Frontal cortex (tissue), 4 donors: ENCODE measurements around the gene BRMS1L. TPM values are rescaled to one million over a fixed set of nuclear protein-coding genes. Genes with fewer than 3 reads are reported as not detected.
A peak's percentile ranks its signal among the peaks of the same experiment; 100 is the strongest.

Experiments
- DNase-seq, 2 donors: peaks; one replicate each; pipeline ENCODE4 v3.0.0; 2012; ENCODE audit warnings: low spot score in 2 of 2
- FAIRE-seq: peaks from 2 replicates; lab custom pipeline; 2012; peaks lifted over from hg19 to GRCh38; lab: Jason Lieb, UNC
- total RNA-seq: library from RNA; depleted of rRNA; stranded (reverse); fragments of >200 nt; gene quantifications from one replicate; pipeline ENCODE4 v1.2.3, GENCODE V29; 2014
- donor health status: control.
- donor health status: control.
- donor health status: control.

Gene BRMS1L
- total RNA-seq, 1 donor from 2014 or later: 17.9 TPM

DNA sequence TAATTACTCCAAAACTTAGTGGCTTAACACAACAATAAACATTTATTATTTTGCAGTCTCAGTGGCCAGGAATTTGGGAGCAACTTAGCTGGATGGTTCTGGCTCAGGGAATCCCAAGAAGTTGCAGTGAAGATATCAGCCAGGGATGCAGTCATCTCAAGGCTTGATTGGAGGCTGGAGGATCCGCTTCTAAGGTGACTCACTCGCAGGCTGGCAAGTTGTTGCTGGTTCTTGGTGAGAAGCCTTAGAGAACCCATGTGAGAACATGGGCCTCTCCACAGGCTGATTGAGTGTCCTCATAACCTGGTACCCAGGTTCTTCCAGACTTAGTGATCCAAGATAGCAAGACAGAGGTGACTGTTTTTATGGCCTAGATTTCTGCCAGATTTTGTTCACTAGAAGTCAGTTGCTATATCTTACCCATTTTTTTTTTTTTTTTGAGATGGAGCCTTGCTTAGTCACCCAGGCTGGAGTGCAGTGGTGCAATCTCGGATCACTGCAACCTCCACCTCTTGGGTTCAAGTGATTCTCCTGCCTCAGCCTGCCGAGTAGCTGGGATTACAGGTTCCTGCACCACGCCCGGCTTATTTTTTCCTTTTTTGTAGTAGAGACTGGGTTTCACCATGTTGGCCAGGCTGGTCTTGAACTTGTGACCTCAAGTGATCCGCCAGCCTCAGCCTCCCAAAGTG is 32.5 kb downstream of the BRMS1L start:
- FAIRE-seq (no peak), DNase-seq (no peak)

DNA sequence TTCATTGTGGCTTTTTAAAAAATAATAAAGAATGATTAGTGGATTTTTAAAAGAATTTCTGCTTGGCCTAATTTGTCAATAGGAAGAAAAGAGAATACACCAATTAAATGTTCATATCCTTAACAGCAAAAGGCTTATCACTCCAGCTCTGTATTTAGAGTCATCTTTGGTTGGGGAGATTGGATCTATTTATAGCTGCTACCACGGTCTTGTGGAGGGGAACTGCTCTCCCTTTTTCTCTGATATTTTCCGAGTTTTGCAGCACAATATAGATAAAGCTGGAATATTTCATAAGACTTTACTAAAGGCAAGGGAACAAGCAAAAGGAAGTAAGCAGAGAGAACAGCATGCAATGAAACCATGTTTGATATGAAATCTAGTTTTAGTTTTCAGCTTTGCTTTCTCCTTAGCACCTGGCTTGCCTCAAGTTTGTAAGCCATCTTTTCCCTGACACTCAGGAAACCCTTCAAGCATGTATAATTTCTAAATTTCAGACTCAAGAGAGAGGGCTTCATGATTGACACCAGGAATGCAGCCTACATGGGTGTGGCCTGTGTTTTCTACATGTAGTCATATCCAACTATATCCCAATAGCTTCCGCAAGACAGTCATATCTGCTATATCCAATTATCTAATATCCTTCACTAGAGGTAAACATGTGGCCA is 35.2 kb downstream of the BRMS1L start:
- no peak for FAIRE-seq
- no peak for DNase-seq

DNA sequence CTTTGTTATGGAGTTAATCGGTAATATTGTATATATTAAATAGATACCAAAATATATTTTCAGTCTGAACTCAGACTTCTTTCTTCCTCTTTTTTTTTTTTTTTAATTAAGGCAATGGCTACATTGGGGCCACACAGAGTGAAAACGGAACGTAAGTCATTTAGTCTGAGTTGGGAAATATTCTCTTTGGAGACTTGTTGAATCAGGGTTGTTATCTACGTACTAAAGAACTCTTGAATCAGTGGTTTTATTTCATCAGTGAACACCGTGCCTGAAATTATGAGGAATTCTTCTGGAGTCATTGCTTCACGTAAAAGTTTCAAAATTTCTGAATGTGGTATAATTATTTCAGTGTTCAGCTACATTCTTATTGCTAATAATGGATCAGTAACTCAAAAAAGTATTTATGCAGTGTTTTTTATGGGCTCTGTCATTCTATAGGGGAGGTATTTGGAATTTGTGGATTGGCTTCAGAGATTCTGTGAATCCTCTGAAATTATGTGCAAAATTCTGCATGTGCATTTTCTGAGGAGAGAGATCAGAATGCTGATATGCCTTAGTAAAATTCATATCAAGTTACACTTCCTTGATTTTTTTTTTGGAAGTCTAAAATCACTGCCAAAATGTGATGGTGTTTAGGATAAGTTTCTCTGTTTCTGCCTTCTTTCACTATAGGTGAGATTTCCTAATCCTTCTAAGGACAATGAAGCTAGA is 39.6 kb downstream of the BRMS1L start:
- DNase-seq (no peak), FAIRE-seq (no peak)

DNA sequence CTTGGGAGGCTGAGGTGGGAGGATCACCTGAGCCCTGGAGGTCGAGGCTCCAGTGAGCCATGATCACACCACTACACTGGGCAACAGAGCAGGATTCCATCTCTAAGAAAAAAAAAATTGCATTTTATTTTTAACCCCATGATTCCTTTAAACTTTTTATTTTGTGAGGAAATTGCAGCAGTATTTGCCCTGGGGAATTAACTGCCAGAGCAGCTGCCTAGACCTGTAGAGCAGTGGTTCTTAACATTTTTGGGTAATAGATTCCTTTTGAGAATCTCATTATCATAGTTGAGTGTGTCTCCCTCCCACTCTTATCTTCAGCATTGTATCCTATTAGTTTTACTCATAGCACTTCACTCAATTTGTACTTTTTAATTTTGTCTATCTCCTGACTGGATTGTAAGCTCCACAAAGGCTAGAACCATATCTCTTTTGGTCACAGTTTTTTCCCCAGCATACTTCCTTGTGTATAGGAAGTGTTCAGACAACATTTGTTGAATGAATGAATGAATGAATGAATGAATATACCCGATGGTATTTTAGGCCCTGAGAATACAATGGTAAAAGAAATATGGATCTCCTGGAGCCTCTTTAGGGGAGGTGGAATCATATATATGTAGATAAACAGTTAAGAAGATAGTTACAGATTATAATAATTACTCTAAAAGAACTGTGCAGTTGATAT is 40.6 kb downstream of the BRMS1L start:
- FAIRE-seq: no peak

DNA sequence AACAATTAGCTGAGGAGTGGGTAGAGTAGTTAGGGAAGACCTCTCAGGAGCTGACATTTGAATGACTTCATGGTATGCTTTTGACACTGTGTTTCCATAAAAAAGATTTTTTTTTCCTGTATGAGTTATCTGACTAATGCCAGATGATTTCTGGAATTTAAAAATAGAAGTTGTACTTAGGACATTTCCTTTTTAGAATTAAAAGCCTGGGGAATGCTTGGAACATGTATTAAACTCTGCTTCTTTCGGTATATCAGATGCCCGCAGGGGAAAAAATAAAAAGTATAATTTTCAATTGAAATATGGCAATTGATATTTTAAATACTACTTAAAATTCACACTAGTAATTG is 41.1 kb downstream of the BRMS1L start:
- DNase-seq (no peak), FAIRE-seq (no peak)

More for the DNA sequence above, 40.6 kb downstream of the BRMS1L start:
- no peak for DNase-seq

DNA sequence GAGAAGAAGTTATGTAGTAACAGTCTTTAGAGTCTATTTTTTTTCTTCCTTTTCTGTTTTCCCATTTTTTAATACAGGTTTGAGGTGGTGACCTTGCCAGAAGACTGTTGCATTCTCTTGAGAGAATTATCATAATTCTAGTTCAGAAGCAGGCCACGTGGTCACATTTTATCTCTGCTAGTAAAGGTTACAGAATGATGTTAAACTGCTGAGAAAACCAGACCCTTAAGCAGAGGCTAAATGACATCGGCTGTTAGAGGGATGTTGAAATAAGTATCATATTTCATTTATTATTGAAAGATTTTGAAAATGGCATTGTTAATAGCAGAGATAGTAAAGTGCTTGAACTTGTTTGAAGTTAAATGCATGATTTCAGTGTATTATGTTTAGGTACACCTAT is 49.2 kb downstream of the BRMS1L start:
- no peak for FAIRE-seq
- DNase-seq: no peak

DNA sequence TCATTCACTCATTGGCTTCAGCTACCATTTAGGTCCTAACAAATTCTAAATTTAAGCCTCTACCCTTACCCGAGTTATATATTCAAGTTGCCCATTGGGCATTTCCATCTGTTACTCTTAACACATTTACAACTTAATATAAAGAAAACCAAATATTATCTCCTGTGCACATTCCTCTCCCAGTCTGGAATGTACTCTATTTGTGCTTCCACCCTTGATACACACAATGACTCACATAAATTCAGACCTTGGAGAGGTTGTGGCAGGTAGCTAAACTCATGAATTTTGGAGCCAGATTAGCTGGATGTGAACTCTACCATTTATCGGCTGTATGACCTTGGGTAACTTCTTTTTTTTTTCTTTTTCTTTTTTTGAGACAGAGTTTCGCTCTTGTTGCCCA is 51.1 kb downstream of the BRMS1L start:
- no peak for FAIRE-seq
- DNase-seq: no peak

DNA sequence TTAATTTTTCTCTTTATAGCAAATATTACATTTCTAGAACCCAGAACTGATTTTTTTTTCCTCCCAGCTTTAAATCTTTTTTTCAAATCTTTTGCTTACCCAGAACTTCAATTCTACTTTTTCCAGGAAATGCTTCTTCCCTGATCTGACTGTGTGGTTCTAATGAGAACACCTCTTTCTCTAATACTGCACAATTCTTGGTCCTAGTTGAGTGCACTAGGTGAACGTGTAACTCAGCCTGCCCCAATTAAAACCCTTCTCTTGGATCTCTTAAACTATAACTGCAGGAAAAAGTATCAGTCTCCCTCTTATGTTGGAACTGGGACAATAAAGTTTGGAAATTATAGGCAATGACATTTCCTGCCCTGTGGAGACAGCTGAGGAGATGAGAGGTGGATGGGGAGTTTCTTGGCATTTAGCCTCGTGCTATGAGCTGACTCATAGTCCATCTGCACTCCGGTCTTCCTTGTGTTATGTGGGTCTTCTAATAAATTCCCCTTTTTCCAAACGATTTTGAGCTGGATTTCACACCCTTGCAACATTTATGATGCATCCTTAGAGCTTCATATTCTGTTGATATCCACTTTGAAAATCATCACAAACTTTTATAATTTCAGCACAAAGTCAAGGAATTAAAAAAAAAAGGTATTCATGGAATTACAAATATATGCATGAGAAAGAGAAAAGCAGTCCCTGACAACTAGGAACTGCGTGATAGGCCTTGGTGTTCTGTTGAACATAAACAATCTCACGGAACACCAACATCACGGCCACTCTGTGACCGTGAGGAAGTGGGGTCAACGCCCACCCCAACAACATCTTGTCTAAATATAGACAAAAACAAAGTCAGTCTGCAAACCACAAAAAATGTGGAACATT is 52.4 kb downstream of the BRMS1L start:
- FAIRE-seq (no peak), DNase-seq (no peak)

DNA sequence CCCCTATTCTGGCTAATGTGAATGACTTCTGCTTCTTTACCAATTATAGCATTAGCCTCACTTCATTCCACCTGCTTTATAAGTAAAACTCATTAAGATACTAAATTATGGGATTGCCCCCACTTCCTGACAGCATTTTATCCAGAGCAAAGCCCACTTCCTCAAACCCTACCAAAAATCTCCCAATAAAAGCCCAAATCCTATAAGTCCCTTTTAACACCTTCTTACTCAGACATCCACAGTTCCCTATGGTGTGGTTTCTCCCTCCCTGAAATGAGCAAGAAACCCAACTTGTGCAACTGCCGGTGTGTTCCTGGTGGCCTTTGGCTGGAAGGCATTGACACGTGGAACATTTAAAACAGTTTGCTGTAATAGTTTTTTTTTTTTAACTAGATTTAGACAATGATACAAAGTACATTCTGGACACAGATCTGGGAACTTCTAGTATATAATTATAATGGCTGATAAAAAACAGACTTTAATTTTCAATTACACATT is 53.1 kb downstream of the BRMS1L start:
- no peak for FAIRE-seq
- no peak for DNase-seq

DNA sequence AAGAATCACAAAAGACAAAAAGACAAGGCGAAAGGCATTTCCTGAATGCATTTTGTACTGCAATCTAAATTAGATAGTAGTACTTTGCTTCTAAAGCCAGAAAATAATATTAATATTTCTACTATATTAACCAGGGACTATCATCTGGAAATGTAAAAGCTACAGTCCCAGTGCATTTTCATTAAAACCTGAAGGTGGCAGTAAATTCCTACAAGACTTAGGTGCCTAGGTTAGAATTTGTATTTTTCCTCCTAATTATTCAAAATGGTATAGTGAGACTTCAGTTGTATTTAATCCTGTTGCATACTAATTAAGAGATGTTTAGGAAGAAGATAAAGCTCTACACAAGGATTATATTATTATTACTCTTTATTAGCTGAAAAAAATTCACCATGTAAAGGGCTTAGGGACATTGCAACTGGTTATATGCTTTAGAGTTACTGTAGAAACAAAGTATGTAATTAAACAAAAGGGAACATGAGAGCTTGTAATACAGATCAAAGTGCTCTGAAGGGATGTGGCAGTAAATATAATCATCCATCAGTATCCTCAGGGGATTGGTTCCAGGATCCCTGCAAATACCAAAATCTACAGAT is 53.6 kb downstream of the BRMS1L start:
- DNase-seq (peak in 1 of 2 donors; percentile 20), FAIRE-seq (no peak)

DNA sequence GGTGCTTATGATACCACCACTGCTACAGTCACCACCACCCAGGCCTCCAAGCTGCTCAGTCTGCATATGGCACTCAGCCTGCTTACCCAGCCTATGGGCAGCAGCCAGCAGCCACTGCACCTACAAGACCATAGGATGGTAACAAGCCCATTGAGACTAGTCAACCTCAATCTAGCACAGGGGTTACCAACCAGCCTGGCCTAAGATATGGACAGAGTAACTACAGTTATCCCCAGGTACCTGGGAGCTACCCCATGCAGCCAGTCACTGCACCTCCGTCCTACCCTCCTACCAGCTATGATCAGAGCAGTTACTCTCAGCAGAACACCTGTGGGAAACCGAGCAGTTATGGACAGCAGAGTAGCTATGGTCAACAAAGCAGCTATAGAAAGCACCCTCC is 55.1 kb downstream of the BRMS1L start:
- DNase-seq (no peak), FAIRE-seq (no peak)

DNA sequence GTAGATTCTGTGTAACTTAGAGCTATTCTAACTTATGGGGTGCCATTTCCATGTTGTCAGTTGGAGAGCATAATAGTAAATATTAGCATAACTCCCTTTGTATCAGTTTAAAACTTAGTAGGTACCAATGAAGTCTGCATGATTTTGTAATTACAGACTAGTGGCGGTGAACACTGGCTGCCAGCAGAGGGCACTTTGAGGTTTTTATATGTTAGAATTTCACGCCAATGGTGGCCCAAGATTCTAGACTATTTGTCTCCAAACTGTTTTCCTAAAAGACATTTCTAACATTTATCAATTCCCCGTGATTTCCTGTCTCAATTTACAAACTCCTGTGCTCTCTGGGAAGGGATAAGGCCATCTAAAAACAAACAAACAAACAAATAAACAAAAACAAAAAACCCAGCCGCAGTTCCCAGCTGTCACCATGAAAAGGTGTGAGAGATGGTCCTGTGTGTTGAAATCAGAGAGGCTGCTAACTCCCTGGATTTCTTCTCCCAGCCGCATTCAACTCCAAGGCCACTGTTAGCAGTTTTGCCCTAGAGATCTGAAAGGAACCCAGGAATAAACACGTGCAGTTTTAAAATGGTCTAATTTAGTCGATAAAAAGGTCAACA is 57.6 kb downstream of the BRMS1L start:
- DNase-seq (peak; percentile 19 to 35), FAIRE-seq (peak; percentile 40)

DNA sequence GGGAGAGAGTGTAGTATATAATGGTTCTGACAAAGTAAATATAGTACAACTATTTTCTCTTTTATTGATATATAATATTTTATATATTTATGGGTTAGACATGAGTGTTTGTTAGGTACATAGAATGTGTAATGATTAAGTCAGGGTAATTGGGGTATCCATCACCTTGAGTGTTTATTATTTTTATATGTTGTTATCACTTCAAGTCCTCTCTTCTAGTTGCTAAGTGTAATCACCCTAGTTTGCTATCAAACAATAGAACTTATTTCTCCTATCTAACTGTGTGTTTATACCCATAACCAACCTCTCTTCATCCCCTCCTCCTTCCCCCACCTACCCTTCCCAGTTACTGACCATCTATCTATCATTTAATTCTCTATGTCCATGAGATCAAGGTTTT is 64.2 kb downstream of the BRMS1L start:
- DNase-seq: no peak

DNA sequence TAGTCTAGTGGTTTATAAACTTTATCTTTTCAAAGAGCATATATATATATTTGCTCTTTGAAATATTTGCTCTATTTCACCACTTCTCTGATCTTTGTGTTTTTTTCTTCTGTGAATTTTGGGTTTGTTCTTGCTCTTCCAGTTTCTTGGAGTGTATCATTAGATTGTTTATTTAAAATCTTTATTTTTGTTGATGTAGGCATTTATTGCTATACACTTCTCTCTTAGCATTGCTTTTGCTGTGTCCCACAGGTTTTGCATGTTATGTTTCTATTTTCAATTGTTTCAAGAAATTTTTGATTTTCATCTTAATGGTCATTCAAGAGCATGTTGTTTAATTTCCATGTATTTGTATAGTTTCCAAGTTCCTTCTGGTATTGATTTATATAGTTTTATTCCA is 69.1 kb downstream of the BRMS1L start:
- FAIRE-seq (peak; percentile 36), DNase-seq (no peak)

More for the DNA sequence above, 64.2 kb downstream of the BRMS1L start:
- no peak for FAIRE-seq

DNA sequence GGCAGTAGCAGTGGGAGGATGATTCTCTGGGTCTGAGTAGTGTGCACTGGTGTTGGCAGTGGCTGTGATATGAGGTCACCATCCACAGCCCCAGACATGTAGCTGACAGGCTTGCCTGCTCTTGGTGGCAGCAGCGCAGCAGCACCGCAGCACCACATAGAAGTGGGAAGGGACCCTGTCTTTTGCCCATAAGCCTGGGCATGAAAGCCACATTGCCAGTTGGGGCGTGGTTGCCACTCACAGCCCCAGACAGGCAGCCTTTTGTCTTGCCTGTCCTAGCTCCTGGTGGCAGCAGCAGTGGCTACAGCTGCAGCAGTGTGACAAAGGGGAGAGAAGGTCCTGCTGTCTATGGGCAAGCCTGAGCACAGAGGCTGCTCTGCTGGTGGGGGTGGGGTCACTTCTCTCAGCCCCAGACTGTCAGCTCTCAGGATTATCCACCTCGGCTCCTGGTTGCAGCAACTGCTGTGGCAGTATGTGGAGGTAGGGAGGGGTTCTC is 71.5 kb downstream of the BRMS1L start:
- DNase-seq (peak; percentile 15 to 26), FAIRE-seq (no peak)

DNA sequence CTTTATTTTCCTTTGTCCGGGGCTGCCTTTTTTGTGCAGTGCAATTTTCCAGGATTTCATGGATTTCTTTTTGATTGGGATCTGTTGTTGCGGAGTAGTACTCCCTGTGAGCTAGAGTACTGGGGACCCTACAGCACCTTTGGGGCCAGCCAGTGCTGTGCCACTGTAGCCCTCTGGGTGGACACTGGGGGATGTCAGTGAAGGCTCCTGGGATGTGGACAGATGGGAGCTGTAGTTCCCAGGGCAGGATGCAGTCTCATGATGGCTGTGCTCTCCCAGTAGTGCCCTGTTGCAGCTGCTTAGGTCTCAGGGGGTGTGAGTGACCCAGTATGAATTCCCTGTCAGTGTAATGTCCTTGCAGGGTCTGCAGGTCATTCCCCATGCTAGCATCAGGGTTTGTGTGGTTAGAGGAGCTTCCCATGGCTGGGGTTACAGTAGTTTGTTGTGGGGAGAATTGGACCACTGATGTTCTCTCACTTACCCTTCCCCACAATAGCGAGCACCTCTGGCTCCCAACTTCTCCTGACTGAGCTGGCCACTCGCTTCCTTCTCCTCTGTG is 72.2 kb downstream of the BRMS1L start:
- no peak for DNase-seq
- FAIRE-seq: no peak

DNA sequence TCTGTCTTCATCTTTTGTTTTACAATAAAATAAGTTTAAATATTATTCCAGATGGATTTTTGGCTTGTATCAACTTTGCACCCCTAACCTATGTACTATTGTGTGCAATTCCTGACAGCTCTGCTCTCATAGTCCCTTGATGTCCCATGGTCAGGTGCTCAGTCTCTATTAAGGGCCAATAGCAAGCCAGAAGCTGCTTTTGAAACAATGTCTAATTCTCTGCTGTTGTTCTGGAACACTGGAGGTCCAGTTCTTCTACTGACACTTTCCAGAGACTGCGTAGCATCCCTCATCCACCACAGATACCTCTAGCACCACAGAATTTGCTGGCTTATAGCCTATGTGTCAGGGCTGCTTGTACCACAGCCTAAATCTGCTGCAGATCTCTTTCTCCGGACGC is 74.6 kb downstream of the BRMS1L start:
- DNase-seq (no peak), FAIRE-seq (no peak)

DNA sequence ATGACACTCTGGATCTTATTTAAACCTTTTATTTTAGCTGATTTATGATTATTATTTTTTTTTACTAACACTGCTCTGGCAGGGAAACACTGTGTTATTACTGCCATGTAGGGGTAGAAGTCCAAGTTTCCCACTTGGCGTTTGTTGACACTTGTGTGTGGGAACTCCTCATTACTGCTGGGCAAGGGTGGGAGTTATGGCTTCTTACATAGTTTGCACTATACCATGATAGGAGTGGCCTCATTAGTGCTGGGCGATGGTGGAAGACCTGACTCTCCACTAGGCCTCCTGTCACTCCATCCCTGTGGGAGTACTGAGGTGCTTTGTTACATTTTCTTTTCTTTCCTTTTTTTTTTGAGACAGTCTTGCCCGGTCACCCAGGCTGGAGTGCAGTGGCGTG is 83.5 kb downstream of the BRMS1L start:
- DNase-seq: no peak
- no peak for FAIRE-seq
